ENCODE measurements around the gene DPP8.

Gene DPP8

DNA sequence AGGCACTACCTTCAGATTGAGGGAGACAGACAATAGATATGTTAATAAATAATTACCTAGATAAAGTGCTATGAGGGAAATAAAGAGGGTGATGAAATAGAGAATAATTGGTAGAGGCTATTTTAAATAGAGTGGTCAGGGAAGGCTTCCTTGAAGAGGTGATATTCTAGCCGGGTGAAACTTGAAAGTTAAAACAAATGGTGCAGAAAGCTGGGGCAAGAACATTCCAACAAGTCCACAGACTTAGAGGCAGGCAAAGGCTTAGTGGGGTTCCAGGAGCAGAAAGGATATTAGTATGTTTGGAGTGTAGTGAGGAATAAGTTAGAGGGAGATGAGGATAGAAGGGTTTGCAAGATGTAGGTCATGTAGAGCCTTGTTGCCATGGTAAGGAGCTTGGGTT is 22.8 kb upstream of the DPP8 start:
- DNase-seq = no peak
- Mint-ChIP-seq H3K4me1 (ENCODE audit: low read depth in 2 of 2) (peaks cover 5 to 21% of the 10 kb centered on the region in 2 donors), H3K27me3 (no peaks in the 10 kb centered on the region), H3K36me3 (ENCODE audit: insufficient read depth) (no peaks in the 10 kb centered on the region), H3K27ac (no peak overlapping the region), H3K4me3 (no peak overlapping the region), H3K9me3 (no peaks in the 10 kb centered on the region)
- ATAC-seq (replicated peaks) = no peak

DNA sequence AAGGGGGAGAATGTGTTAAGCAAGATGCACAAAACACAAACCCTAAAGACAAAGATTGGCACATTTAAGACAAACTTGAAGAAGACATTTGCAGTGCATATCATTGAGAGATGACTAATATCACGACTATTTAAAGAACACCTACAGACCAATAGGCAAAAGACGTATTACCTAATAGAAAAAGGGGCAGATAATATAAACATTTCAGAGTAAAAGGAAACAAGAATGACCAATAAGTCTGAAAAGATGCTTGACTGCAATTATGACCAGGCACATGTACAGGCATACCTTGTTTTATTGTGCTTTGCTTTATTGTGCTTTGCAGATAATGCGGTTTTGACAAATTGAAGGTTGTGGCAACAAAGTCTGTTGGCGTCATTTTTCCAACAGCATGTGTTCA is 17.7 kb upstream of the DPP8 start:
- Mint-ChIP-seq H3K4me3 (no peak overlapping the region), H3K27me3 (no peaks in the 10 kb centered on the region), H3K36me3 (ENCODE audit: insufficient read depth) (no peaks in the 10 kb centered on the region), H3K4me1 (ENCODE audit: low read depth in 2 of 2) (peaks cover 12 to 32% of the 10 kb centered on the region in 2 donors), H3K9me3 (no peaks in the 10 kb centered on the region), H3K27ac (no peak overlapping the region)
- ATAC-seq (replicated peaks) (no peak), DNase-seq (no peak)

DNA sequence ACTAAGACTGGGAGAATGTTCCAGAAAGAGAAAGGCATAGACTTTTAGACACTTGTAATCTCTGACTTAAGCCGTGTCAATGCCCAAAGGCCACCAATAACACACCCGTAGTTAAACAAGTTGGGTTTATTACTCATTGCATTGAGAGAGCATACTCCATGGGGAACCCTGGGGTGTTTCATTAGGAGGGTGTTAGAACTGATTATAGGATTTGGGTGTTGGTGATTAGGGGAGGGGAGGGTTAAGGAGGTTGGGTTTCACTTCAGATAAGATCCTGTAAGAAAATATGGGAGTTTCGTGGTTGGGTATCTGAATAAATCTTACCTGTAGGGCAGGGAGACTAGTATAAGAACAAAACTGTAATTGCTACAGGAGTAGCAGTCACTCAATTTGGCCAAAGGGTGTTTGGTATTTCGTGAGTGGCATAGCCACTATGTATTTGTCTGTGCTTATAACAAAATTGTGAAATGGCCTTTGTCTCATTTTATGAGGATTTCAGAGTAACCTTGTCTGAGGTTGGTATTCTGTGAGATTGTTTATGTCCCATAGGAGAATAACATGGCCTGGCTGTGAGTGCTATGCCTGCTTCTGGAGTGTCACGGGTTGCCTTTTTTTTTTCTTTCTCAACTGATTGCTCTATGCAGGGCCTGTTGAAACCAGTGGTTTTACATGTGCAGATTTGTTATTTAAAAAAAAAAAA is 15.7 kb upstream of the DPP8 start:
- H3K9me3 Mint-ChIP-seq = no peaks in the 10 kb centered on the region
- H3K4me3 Mint-ChIP-seq = no peak overlapping the region
- no peak for ATAC-seq (replicated peaks)
- peaks cover 17 to 36% of the 10 kb centered on the region in 2 donors for H3K4me1 Mint-ChIP-seq (ENCODE audit: low read depth in 2 of 2)
- no peak overlapping the region for H3K27ac Mint-ChIP-seq
- DNase-seq = no peak
- H3K27me3 Mint-ChIP-seq = no peaks in the 10 kb centered on the region
- peaks cover 8% of the 10 kb centered on the region for H3K36me3 Mint-ChIP-seq (ENCODE audit: insufficient read depth)

GRCh38 chr15:65532738-65533051 is 15.2 kb upstream of the DPP8 start:
- ATAC-seq (replicated peaks) (no peak), DNase-seq (no peak)
- no peaks in the 10 kb centered on the region for H3K27me3 Mint-ChIP-seq
- H3K4me1 Mint-ChIP-seq (ENCODE audit: low read depth in 2 of 2) = peaks cover 17 to 33% of the 10 kb centered on the region in 2 donors
- H3K36me3 Mint-ChIP-seq (ENCODE audit: insufficient read depth) = peaks cover 8% of the 10 kb centered on the region
- peak overlapping the region in 1 of 2 donors; percentile 78 for H3K4me3 Mint-ChIP-seq
- no peak overlapping the region for H3K27ac Mint-ChIP-seq
- H3K9me3 Mint-ChIP-seq = no peaks in the 10 kb centered on the region

- peak within 1 kb of the TSS; percentile 78 to 85 for H3K4me3 Mint-ChIP-seq
- H3K27ac Mint-ChIP-seq = peak within 1 kb of the TSS; percentile 87 to 96
- H3K9me3 Mint-ChIP-seq = no peaks in the 10 kb centered on the region
- ATAC-seq (replicated peaks) (peak; percentile 94), DNase-seq (peak; percentile 85 to 87 (median 86))
- peaks cover 8% of the 10 kb centered on the region for H3K36me3 Mint-ChIP-seq (ENCODE audit: insufficient read depth)
- H3K27me3 Mint-ChIP-seq = no peaks in the 10 kb centered on the region
- peaks cover 17 to 28% of the 10 kb centered on the region in 2 donors for H3K4me1 Mint-ChIP-seq (ENCODE audit: low read depth in 2 of 2)
These were observed 13.0 kb upstream of the DPP8 start, which contains the start of gene HACD3 for GRCh38 chr15:65530318-65531111. Gene HACD3 (plus strand): TSS chr15:65530463. CDS start chr15:65530632, 169 bp downstream.

- DNase-seq (no peak), ATAC-seq (replicated peaks) (no peak)
- Mint-ChIP-seq H3K4me1 (ENCODE audit: low read depth in 2 of 2) (peaks cover 17 to 24% of the 10 kb centered on the region in 2 donors), H3K36me3 (ENCODE audit: insufficient read depth) (peaks cover 8% of the 10 kb centered on the region), H3K27ac (peak overlapping the region; percentile 87 to 96), H3K27me3 (no peaks in the 10 kb centered on the region), H3K4me3 (peak overlapping the region; percentile 78 to 85), H3K9me3 (no peaks in the 10 kb centered on the region)
These were observed 12.4 kb upstream of the DPP8 start for GRCh38 chr15:65529762-65530317.

GRCh38 chr15:65528461-65529060 is 11.1 kb upstream of the DPP8 start:
- no peaks in the 10 kb centered on the region for H3K27me3 Mint-ChIP-seq
- H3K4me3 Mint-ChIP-seq = no peak overlapping the region
- ATAC-seq (replicated peaks) (no peak), DNase-seq (no peak)
- H3K4me1 Mint-ChIP-seq (ENCODE audit: low read depth in 2 of 2) = peaks cover 8 to 19% of the 10 kb centered on the region in 2 donors
- H3K9me3 Mint-ChIP-seq = no peaks in the 10 kb centered on the region
- peaks cover 8% of the 10 kb centered on the region for H3K36me3 Mint-ChIP-seq (ENCODE audit: insufficient read depth)
- H3K27ac Mint-ChIP-seq = peak overlapping the region in 1 of 2 donors; percentile 96

- Mint-ChIP-seq H3K27ac (no peak overlapping the region), H3K9me3 (no peaks in the 10 kb centered on the region), H3K4me3 (no peak overlapping the region), H3K27me3 (no peaks in the 10 kb centered on the region), H3K36me3 (ENCODE audit: insufficient read depth) (peaks cover 8% of the 10 kb centered on the region), H3K4me1 (ENCODE audit: low read depth in 2 of 2) (peaks cover 4 to 6% of the 10 kb centered on the region in 2 donors)
- no peak for DNase-seq
- no peak for ATAC-seq (replicated peaks)
These were observed 8.1 kb upstream of the DPP8 start for GRCh38 chr15:65525622-65526021.

DNA sequence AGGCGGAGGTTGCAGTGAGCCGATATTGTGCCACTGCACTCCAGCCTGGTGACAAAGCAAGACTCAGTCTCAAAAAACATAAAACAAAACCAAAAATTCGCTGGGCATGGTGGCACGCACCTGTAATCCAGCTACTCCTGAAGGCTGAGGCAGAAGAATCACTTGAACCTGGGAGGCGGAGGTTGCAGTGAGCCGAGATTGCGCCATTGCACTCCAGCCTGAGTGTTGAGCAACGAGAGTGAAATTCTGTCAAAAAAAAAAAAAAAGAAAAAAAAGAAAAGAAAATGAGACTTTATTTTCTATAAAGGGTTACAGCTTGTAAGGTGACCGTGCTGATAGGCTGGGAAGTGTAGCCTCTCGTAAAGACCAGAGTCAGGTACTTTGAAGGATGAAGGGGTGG is 6.7 kb upstream of the DPP8 start:
- peaks cover 4% of the 10 kb centered on the region for H3K36me3 Mint-ChIP-seq (ENCODE audit: insufficient read depth)
- ATAC-seq (replicated peaks) (no peak), DNase-seq (no peak)
- H3K4me3 Mint-ChIP-seq = no peak overlapping the region
- no peak overlapping the region for H3K27ac Mint-ChIP-seq
- H3K9me3 Mint-ChIP-seq = no peaks in the 10 kb centered on the region
- no peaks in the 10 kb centered on the region for H3K4me1 Mint-ChIP-seq (ENCODE audit: low read depth in 2 of 2)
- no peaks in the 10 kb centered on the region for H3K27me3 Mint-ChIP-seq

DNA sequence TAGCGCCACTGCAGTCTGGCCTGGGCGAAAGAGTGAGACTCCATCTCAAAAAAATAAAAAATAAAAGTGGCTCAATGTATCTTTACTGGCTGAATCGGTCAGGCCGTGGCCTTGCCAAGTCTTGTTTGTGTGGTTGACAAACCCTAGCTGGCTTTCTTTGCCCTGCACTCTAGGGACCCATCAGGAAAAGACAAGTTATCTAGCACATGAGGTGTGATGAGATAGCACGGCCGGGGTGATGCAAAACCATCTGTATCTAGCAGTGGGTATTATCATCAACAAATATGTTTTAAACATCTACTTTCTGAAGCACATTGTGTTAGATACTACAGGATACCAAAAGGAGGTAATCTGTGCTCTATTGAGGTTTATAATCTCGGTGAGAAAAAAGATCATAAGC is 3.9 kb upstream of the DPP8 start:
- Mint-ChIP-seq H3K9me3 (no peaks in the 10 kb centered on the region), H3K27ac (no peak overlapping the region), H3K36me3 (ENCODE audit: insufficient read depth) (peaks cover 15% of the 10 kb centered on the region), H3K4me1 (ENCODE audit: low read depth in 2 of 2) (peaks cover 4 to 8% of the 10 kb centered on the region in 2 donors), H3K4me3 (no peak overlapping the region), H3K27me3 (no peaks in the 10 kb centered on the region)
- DNase-seq (no peak), ATAC-seq (replicated peaks) (no peak)

DNA sequence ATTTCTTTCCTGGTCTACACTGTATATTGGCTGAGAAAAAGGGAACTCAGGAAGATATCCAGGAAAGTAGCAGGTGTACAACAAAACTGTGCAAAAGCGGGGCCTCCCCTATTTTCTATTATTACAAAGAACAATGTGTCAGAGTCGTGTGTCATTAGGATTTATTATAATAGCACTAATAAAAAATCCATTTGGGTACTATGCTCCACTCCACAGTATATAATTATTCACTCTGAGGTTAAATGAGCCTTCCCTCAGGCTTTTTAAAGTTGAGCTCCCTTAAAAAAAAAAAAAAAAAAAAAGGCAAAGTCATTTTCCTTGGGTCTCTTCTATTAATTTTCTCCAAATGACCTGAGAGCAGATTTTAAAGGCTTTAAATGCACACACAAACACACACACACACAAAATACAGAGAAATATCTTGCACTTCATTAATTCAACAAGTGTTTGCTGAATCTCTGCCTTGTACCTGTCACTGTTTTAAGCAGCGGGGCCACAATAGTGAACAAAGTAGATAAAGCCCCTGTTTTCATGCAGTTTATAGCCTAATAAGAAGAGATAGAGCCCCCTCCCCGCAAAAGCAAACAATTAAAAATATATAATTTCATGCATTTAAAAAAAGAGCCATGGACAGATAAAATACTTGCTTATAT is 1.3 kb upstream of the DPP8 start:
- ATAC-seq (replicated peaks) = no peak
- H3K27me3 Mint-ChIP-seq = no peaks in the 10 kb centered on the region
- no peak for DNase-seq
- peaks cover 9 to 13% of the 10 kb centered on the region in 2 donors for H3K4me1 Mint-ChIP-seq (ENCODE audit: low read depth in 2 of 2)
- H3K9me3 Mint-ChIP-seq = no peaks in the 10 kb centered on the region
- peaks cover 18% of the 10 kb centered on the region for H3K36me3 Mint-ChIP-seq (ENCODE audit: insufficient read depth)
- H3K4me3 Mint-ChIP-seq = no peak overlapping the region
- H3K27ac Mint-ChIP-seq = no peak overlapping the region

DNA sequence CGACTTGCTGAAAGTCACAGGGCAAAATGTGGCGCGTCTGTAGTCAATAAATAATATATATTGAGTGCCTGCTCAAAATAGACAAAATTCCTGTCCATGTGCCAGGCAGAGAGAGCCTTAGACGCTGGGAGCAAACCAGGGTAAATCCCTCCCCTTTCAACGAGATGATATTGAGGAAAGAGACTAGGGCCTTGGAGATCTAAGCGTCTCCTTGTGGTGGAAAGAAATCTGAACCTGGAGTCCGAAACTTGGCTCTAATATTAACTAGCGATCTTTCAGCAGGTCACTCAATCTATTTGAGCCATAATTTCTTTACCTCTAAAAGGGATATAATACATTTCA is 348 bp upstream of the DPP8 start:
- peak overlapping the region; percentile 89 to 94 for H3K27ac Mint-ChIP-seq
- H3K9me3 Mint-ChIP-seq = no peaks in the 10 kb centered on the region
- ATAC-seq (replicated peaks) (no peak), DNase-seq (no peak)
- peak overlapping the region; percentile 84 to 89 for H3K4me3 Mint-ChIP-seq
- H3K36me3 Mint-ChIP-seq (ENCODE audit: insufficient read depth) = peaks cover 23% of the 10 kb centered on the region
- no peaks in the 10 kb centered on the region for H3K27me3 Mint-ChIP-seq
- peaks cover 17 to 19% of the 10 kb centered on the region in 2 donors for H3K4me1 Mint-ChIP-seq (ENCODE audit: low read depth in 2 of 2)

DNA sequence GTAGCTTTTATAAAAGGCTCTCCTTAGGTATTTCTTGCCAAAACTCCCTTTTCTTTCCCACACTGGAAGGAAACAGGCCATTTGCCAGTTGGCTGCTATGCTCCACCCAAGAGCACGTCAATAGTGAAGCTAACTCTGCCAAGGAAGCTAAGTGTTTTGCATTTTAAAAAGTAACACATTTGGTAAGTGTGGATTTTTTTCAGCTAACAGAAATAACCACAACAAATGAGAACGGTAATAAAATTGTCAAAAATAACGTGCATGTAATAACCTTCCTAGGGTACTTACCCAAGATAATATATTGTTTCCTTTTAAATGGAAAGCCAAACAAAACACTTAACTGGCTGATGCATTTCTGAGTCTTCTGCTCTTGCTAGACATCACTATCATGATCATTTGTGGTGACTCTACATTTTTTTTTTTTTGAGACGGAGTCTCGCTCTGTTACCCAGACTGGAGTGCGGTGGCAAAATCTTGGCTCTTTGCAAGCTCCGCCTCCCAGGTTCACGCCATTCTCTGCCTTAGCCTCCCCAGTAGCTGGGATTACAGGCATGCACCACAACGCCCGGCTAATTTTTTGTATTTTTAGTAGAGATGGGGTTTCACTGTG is 4.6 kb downstream of the DPP8 start:
- Mint-ChIP-seq H3K4me1 (ENCODE audit: low read depth in 2 of 2) (peaks cover 29 to 36% of the 10 kb centered on the region in 2 donors), H3K27me3 (no peaks in the 10 kb centered on the region), H3K36me3 (ENCODE audit: insufficient read depth) (peaks cover 54% of the 10 kb centered on the region)

More for the DNA sequence above, 4.6 kb downstream of the DPP8 start:
- DNase-seq (peak; percentile 27 to 54 (median 31)), ATAC-seq (replicated peaks) (peak; percentile 60)
- Mint-ChIP-seq H3K9me3 (no peaks in the 10 kb centered on the region), H3K4me3 (peak overlapping the region; percentile 71 to 80), H3K27ac (peak overlapping the region; percentile 93 to 99)

All from effector memory CD8-positive, alpha-beta T cell (primary cell).